GM12878 (cell line): ENCODE data around the gene CMTM1.

ENCODE experiments used
- KDM1A ChIP-seq: fragments of 200-600 bp; sonication (generic); IDR thresholded peaks from 2 replicates; pipeline ENCODE4 v1.6.1; 2016; ENCODE audit warnings: borderline replicate concordance
- MXI1 ChIP-seq: fragments of 150-350 bp; IDR thresholded peaks from 2 replicates; pipeline ENCODE4 v1.6.1; 2011; ENCODE audit warnings: low read depth, mild to moderate bottlenecking, inconsistent platforms, low read length, improper control_type of control experiment
- NFYA ChIP-seq: IDR thresholded peaks from 2 replicates; pipeline ENCODE4 v1.6.1; 2011; ENCODE audit warnings: low read depth, mild to moderate bottlenecking, low read length, improper control_type of control experiment, borderline replicate concordance
- NRF1 ChIP-seq: conservative IDR thresholded peaks from 2 replicates; pipeline ENCODE4 v1.6.1; 2011; ENCODE audit warnings: mild to moderate bottlenecking, low read depth, low read length, improper control_type of control experiment
- SIX5 ChIP-seq: IDR thresholded peaks from 2 replicates; pipeline ENCODE4 v1.6.1; 2011; ENCODE audit warnings: mild to moderate bottlenecking, low read depth, low read length, moderate library complexity; ENCODE audit not compliant: severe bottlenecking
- SP1 ChIP-seq: IDR thresholded peaks from one replicate; pipeline ENCODE4 v1.6.1; 2011; ENCODE audit warnings: low read depth, low read length
- ZBTB33 ChIP-seq: fragments of 450-650 bp; IDR thresholded peaks from 2 replicates; pipeline ENCODE4 v1.6.1; 2017; ENCODE audit warnings: mild to moderate bottlenecking
- TF ChIP-seq, protein P1 (sequence below), 3 experiments: IDR thresholded peaks in 2 of 3; conservative IDR thresholded peaks in 1 of 3; 2 replicates each; pipeline ENCODE4 v1.5.1; 2011; ENCODE audit warnings: low read depth in 3 of 3, low read length in 3 of 3, mild to moderate bottlenecking in 3 of 3, control low read depth in 2 of 3, moderate library complexity in 2 of 3, inconsistent platforms in 1 of 3, mixed read lengths in 1 of 3; ENCODE audit not compliant: control insufficient read depth in 2 of 3, insufficient read depth in 1 of 3; ENCODE audit errors: extremely low read depth in 1 of 3

DNA sequence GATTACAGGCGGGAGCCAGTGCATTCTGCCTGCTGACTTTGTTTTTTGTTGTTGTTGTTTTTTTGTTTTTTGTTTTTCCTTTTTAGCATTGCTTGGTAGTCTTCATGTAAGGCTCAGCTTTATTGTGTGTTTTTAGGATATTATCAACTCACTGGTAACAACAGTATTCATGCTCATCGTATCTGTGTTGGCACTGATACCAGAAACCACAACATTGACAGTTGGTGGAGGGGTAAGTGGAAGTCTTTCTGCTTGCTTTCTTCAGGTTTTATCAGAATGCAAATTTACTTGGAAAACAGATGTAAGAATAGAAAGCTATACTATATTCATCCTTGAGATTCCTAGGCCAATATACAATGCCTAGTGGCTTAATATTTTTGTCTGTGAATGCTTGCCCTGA lies 3.3 kb upstream of the CMTM1 start:
- no peak for TF ChIP-seq ZBTB33
- TF ChIP-seq NFYA = no peak
- TF ChIP-seq, protein P1, sequence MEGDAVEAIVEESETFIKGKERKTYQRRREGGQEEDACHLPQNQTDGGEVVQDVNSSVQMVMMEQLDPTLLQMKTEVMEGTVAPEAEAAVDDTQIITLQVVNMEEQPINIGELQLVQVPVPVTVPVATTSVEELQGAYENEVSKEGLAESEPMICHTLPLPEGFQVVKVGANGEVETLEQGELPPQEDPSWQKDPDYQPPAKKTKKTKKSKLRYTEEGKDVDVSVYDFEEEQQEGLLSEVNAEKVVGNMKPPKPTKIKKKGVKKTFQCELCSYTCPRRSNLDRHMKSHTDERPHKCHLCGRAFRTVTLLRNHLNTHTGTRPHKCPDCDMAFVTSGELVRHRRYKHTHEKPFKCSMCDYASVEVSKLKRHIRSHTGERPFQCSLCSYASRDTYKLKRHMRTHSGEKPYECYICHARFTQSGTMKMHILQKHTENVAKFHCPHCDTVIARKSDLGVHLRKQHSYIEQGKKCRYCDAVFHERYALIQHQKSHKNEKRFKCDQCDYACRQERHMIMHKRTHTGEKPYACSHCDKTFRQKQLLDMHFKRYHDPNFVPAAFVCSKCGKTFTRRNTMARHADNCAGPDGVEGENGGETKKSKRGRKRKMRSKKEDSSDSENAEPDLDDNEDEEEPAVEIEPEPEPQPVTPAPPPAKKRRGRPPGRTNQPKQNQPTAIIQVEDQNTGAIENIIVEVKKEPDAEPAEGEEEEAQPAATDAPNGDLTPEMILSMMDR (IDR thresholded peaks at IDR 0.05 in 2 of 3, conservative IDR thresholded peaks at IDR 0.05 in 1 of 3; ENCODE audit: control insufficient read depth in 2 of 3, extremely low read depth in 1 of 3, insufficient read depth in 1 of 3, low read depth in 3 of 3, low read length in 3 of 3) = no peak
- no peak for TF ChIP-seq MXI1
- TF ChIP-seq SP1 = no peak
- no peak for TF ChIP-seq NRF1
- no peak for TF ChIP-seq SIX5
- no peak for TF ChIP-seq KDM1A
